ENCODE results near the gene ZMYND10. TPM values are rescaled to one million over a fixed set of nuclear protein-coding genes. Genes with fewer than 3 reads are reported as not detected.

ZMYND10 gene
- total and polyA plus RNA-seq, 9 of the 15 experiments (the other 6 are each of a cell fraction or from before 2014, with no cell fraction given) = 0.20 to 2.8 (median 0.70) TPM

DNA sequence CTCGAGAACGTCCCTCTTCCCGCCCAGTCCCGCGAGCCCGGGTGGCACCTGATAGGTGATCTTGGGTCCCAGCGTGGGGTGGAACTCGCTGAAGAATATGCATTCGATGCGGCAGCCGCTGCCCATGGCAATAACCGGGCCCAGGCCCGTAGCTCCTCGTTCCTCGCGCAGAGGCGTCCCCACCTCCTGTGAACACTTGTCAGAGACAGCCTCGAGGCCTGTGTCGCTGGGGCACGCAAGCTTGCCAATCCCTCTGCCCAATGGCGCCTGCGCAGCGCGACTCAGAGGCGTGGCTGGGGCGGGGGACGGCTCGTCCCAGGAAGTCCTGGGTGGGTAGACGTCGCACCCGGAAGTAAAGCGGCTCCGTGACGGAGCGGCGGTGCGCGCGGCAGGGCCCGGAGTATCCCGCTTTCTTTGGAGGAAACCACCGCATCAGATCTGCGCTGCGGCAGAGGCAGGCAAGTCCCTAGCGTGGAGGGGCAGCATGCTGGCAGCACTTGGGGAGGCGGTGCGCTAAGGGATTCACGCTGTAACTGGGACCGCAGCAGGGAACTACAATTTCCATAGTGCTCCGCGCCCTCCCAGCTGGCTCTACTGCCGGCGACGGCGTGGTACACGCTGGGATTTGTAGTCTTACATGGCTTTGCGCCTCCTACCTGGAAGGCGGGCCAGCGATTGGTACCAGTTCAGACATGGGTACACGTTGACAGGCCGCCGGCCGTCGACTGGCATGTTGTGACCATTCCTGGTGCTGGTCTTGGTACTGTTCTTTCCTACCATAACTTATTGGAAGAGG lies 5.2 kb upstream of the ZMYND10 start, which contains the start of the genes CYB561D2 and NPRL2 (continued):
- TF ChIP-seq, protein P1, sequence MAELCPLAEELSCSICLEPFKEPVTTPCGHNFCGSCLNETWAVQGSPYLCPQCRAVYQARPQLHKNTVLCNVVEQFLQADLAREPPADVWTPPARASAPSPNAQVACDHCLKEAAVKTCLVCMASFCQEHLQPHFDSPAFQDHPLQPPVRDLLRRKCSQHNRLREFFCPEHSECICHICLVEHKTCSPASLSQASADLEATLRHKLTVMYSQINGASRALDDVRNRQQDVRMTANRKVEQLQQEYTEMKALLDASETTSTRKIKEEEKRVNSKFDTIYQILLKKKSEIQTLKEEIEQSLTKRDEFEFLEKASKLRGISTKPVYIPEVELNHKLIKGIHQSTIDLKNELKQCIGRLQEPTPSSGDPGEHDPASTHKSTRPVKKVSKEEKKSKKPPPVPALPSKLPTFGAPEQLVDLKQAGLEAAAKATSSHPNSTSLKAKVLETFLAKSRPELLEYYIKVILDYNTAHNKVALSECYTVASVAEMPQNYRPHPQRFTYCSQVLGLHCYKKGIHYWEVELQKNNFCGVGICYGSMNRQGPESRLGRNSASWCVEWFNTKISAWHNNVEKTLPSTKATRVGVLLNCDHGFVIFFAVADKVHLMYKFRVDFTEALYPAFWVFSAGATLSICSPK (IDR thresholded peaks at IDR 0.05; ENCODE audit: borderline replicate concordance) = no peak
- TF ChIP-seq, protein P2, sequence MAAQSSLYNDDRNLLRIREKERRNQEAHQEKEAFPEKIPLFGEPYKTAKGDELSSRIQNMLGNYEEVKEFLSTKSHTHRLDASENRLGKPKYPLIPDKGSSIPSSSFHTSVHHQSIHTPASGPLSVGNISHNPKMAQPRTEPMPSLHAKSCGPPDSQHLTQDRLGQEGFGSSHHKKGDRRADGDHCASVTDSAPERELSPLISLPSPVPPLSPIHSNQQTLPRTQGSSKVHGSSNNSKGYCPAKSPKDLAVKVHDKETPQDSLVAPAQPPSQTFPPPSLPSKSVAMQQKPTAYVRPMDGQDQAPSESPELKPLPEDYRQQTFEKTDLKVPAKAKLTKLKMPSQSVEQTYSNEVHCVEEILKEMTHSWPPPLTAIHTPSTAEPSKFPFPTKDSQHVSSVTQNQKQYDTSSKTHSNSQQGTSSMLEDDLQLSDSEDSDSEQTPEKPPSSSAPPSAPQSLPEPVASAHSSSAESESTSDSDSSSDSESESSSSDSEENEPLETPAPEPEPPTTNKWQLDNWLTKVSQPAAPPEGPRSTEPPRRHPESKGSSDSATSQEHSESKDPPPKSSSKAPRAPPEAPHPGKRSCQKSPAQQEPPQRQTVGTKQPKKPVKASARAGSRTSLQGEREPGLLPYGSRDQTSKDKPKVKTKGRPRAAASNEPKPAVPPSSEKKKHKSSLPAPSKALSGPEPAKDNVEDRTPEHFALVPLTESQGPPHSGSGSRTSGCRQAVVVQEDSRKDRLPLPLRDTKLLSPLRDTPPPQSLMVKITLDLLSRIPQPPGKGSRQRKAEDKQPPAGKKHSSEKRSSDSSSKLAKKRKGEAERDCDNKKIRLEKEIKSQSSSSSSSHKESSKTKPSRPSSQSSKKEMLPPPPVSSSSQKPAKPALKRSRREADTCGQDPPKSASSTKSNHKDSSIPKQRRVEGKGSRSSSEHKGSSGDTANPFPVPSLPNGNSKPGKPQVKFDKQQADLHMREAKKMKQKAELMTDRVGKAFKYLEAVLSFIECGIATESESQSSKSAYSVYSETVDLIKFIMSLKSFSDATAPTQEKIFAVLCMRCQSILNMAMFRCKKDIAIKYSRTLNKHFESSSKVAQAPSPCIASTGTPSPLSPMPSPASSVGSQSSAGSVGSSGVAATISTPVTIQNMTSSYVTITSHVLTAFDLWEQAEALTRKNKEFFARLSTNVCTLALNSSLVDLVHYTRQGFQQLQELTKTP (IDR thresholded peaks at IDR 0.05; ENCODE audit: low read depth in 1 of 2, partially characterized antibody in 2 of 2) = peak in 1 of 2 experiments; percentile 99
- TF ChIP-seq FOXA3 (CRISPR knock-in tag; conservative IDR thresholded peaks at IDR 0.05 in 1 of 2, IDR thresholded peaks at IDR 0.05 in 1 of 2) = no peak
- peak; percentile 13; the same call in 1 of the 2 replicates for TF ChIP-seq CTBP1 (IDR thresholded peaks at IDR 0.05; ENCODE audit: borderline replicate concordance)
- TF ChIP-seq SAFB (IDR thresholded peaks at IDR 0.05; ENCODE audit: borderline replicate concordance, low read depth, low read length) = peak; percentile 25; the same call in 1 of the 2 replicates
- TF ChIP-seq ZBTB8A (IDR thresholded peaks at IDR 0.05; ENCODE audit: partially characterized antibody) = no peak
- 0 out of 2 replicates have a peak, but pooled peaks have one; percentile 47 for TF ChIP-seq ZNF589 (CRISPR knock-in tag; IDR thresholded peaks at IDR 0.05; ENCODE audit: low read depth)
- TF ChIP-seq ELF2 (CRISPR knock-in tag; IDR thresholded peaks at IDR 0.05) = peak; percentile 95
- TF ChIP-seq, protein P3, sequence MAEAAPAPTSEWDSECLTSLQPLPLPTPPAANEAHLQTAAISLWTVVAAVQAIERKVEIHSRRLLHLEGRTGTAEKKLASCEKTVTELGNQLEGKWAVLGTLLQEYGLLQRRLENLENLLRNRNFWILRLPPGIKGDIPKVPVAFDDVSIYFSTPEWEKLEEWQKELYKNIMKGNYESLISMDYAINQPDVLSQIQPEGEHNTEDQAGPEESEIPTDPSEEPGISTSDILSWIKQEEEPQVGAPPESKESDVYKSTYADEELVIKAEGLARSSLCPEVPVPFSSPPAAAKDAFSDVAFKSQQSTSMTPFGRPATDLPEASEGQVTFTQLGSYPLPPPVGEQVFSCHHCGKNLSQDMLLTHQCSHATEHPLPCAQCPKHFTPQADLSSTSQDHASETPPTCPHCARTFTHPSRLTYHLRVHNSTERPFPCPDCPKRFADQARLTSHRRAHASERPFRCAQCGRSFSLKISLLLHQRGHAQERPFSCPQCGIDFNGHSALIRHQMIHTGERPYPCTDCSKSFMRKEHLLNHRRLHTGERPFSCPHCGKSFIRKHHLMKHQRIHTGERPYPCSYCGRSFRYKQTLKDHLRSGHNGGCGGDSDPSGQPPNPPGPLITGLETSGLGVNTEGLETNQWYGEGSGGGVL (CRISPR knock-in tag; IDR thresholded peaks at IDR 0.05) = no peak
- no peak for TF ChIP-seq XRCC4 (IDR thresholded peaks at IDR 0.05; ENCODE audit: extremely low read depth, insufficient read depth, insufficient read length)
- no peak for TF ChIP-seq SMARCE1 (IDR thresholded peaks at IDR 0.05)
- TF ChIP-seq RBM14 (IDR thresholded peaks at IDR 0.05; ENCODE audit: borderline replicate concordance, insufficient read depth, low read depth, low read length) = no peak
- TF ChIP-seq, protein P4, sequence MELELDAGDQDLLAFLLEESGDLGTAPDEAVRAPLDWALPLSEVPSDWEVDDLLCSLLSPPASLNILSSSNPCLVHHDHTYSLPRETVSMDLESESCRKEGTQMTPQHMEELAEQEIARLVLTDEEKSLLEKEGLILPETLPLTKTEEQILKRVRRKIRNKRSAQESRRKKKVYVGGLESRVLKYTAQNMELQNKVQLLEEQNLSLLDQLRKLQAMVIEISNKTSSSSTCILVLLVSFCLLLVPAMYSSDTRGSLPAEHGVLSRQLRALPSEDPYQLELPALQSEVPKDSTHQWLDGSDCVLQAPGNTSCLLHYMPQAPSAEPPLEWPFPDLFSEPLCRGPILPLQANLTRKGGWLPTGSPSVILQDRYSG (tag; conservative IDR thresholded peaks at IDR 0.05; ENCODE audit: low read depth) = no peak; the same call in 1 of the 2 replicates
- TF ChIP-seq FOXM1 (IDR thresholded peaks at IDR 0.05; ENCODE audit: low read depth) = no peak
- no peak for TF ChIP-seq FOXM1 (CRISPR knock-in tag; IDR thresholded peaks at IDR 0.05; ENCODE audit: low read depth)
- no peak for TF ChIP-seq TSC22D4 (tag; IDR thresholded peaks at IDR 0.05)

Data from K562 (cell line).